Measurements from ENCODE around the gene UVRAG.

- no peak for TF ChIP-seq EZH2 (IDR thresholded peaks at IDR 0.05)
- TF ChIP-seq POLR2AphosphoS5 (IDR thresholded peaks at IDR 0.05; ENCODE audit: borderline replicate concordance, low read depth, low read length): no peak
These were observed 252.1 kb downstream of the UVRAG start for GRCh38 chr11:76067099-76067498.
